Measurements from ENCODE around the gene REX1BD. TPM values are rescaled to one million over a fixed set of nuclear protein-coding genes. Genes with fewer than 3 reads are reported as not detected.
A peak's percentile ranks its signal among the peaks of the same experiment; 100 is the strongest.

Gene REX1BD
- total RNA-seq, 1 experiment from 2014 or later, result 97.1 TPM

GRCh38 chr19:18613589-18614234 is 25.1 kb downstream of the REX1BD start:
- H3K4me1 ChIP-seq (ENCODE audit: control insufficient read depth in 1 of 2, insufficient read depth in 2 of 2, low read length in 2 of 2), result peaks cover 10 to 34% of the 10 kb centered on the region in 2 experiments
- intact Hi-C loops (cut with micrococcal nuclease), result no loop called here
- TF ChIP-seq ZFX (IDR thresholded peaks at IDR 0.05), result no peak
- no peak for TF ChIP-seq SRF (IDR thresholded peaks at IDR 0.05; ENCODE audit: low read depth)
- no peak for TF ChIP-seq RAD21 (IDR thresholded peaks at IDR 0.05; ENCODE audit: low read depth)
- TF ChIP-seq POLR2A (IDR thresholded peaks at IDR 0.05; ENCODE audit: borderline replicate concordance, extremely low read depth, insufficient read depth, insufficient read length), result no peak
- no peak for TF ChIP-seq YY1 (IDR thresholded peaks at IDR 0.05; ENCODE audit: extremely low read depth, insufficient replicate concordance, low read depth, low read length)
- TF ChIP-seq CEBPB (IDR thresholded peaks at IDR 0.05; ENCODE audit: low read depth), result no peak
- no peak for TF ChIP-seq POLR2AphosphoS5 (IDR thresholded peaks at IDR 0.05; ENCODE audit: low read depth, low read length)
- no peak for TF ChIP-seq TCF7L2 (IDR thresholded peaks at IDR 0.05; ENCODE audit: borderline replicate concordance, extremely low read depth, insufficient read depth, insufficient read length)
- TF ChIP-seq CBX3 (IDR thresholded peaks at IDR 0.05; ENCODE audit: low read depth), result no peak
- no peak for TF ChIP-seq MAX (IDR thresholded peaks at IDR 0.05)
- TF ChIP-seq JUND (IDR thresholded peaks at IDR 0.05), result no peak
- no peak for TF ChIP-seq EZH2 (IDR thresholded peaks at IDR 0.05)
- no peak for TF ChIP-seq SP1 (IDR thresholded peaks at IDR 0.05; ENCODE audit: low read depth)
- no peak for TF ChIP-seq EZH2phosphoT487 (IDR thresholded peaks at IDR 0.05; ENCODE audit: borderline replicate concordance)
- TF ChIP-seq ELF1 (IDR thresholded peaks at IDR 0.05; ENCODE audit: borderline replicate concordance, low read depth), result no peak
- H2AFZ ChIP-seq (ENCODE audit: low read depth, low read length, poor library complexity, severe bottlenecking), result no peak overlapping the region
- ATAC-seq (no peak), DNase-seq (ENCODE audit: low read depth, low spot score) (no peak)
- no peak overlapping the region for H3K27ac ChIP-seq (ENCODE audit: low read depth, low read length)
- ChIA-PET POLR2A (interaction anchor here (1.2 kb wide), 1 partner anchor 24 kb away, joined by 6 read pairs; no protein-coding TSS in a partner anchor), RAD21 (ENCODE audit: low non-redundant PET in 1 of 2, low total read pairs in 2 of 2, uncharacterized antibody in 2 of 2, unreplicated experiment in 2 of 2) (no interaction called here), CTCF (no interaction called here)
- H3K79me2 ChIP-seq (ENCODE audit: insufficient read depth, low read length), result no peaks in the 10 kb centered on the region
- BruUV-seq (replicated peaks), result no TSS peak
- H3K4me2 ChIP-seq (ENCODE audit: low read length), result peak overlapping the region; percentile 76
- H3K27me3 ChIP-seq (ENCODE audit: insufficient read depth, low read length), result peaks cover 29% of the 10 kb centered on the region; the same call in 1 of the 2 replicates
- H3K4me3 ChIP-seq (replicated peaks in 1 of 2; ENCODE audit: low read depth in 1 of 2, low read length in 2 of 2), result peak overlapping the region; percentile 42 to 59; a peak in 3 of 4 replicates
- no peaks in the 10 kb centered on the region for H3K36me3 ChIP-seq (ENCODE audit: control insufficient read depth in 1 of 2, insufficient read depth in 2 of 2, low read length in 2 of 2)
- H3K9me2 ChIP-seq (ENCODE audit: insufficient read depth), result no peaks in the 10 kb centered on the region
- H4K20me1 ChIP-seq (ENCODE audit: insufficient read depth), result no peaks in the 10 kb centered on the region
- no peak overlapping the region for H3K9ac ChIP-seq (ENCODE audit: low read length)
- no peaks in the 10 kb centered on the region for H3K9me3 ChIP-seq (ENCODE audit: control insufficient read depth in 1 of 2, insufficient read depth in 1 of 2, low read depth in 1 of 2, low read length in 2 of 2)

Data from HCT116 (cell line).